Measurements from ENCODE around the gene EDIL3.

DNA sequence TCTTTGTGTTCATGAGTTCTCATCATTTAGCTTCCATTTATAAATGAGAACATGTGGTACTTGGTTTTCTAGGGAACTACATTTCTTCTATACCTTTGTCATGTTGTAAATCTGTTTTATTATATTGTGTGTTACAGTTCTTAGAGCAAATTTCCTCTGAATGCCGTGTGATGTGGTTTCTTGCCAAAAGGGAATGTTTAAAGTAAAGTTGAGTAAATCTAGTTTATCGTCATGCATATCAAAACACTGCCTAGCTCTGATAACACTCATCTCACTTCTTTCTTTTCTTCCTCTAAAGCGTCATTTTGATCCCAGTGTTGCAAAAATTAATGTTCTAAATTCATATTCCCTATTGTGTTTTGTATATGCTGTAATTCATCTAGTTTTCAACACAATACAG is 368.6 kb downstream of the EDIL3 start:
- TF ChIP-seq TARDBP (IDR thresholded peaks at IDR 0.05; ENCODE audit: borderline replicate concordance), result no peak
- TF ChIP-seq, protein P1, sequence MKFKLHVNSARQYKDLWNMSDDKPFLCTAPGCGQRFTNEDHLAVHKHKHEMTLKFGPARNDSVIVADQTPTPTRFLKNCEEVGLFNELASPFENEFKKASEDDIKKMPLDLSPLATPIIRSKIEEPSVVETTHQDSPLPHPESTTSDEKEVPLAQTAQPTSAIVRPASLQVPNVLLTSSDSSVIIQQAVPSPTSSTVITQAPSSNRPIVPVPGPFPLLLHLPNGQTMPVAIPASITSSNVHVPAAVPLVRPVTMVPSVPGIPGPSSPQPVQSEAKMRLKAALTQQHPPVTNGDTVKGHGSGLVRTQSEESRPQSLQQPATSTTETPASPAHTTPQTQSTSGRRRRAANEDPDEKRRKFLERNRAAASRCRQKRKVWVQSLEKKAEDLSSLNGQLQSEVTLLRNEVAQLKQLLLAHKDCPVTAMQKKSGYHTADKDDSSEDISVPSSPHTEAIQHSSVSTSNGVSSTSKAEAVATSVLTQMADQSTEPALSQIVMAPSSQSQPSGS (IDR thresholded peaks at IDR 0.05; ENCODE audit: low read length), result no peak
- TF ChIP-seq TBL1XR1 (IDR thresholded peaks at IDR 0.05; ENCODE audit: low read depth, low read length), result no peak
- no peak for TF ChIP-seq SMC3 (IDR thresholded peaks at IDR 0.05; ENCODE audit: borderline replicate concordance, low read length)
- TF ChIP-seq HDGF (IDR thresholded peaks at IDR 0.05), result no peak
- no peak for TF ChIP-seq CHD1 (IDR thresholded peaks at IDR 0.05; ENCODE audit: low read depth, low read length)
- no peak for TF ChIP-seq WRNIP1 (IDR thresholded peaks at IDR 0.05; ENCODE audit: borderline replicate concordance, low read depth, low read length)
- no peak for TF ChIP-seq GABPA (IDR thresholded peaks at IDR 0.05; ENCODE audit: low read depth)
- no peak for TF ChIP-seq RFX5 (IDR thresholded peaks at IDR 0.05; ENCODE audit: low read depth, low read length)
- TF ChIP-seq, protein P2, sequence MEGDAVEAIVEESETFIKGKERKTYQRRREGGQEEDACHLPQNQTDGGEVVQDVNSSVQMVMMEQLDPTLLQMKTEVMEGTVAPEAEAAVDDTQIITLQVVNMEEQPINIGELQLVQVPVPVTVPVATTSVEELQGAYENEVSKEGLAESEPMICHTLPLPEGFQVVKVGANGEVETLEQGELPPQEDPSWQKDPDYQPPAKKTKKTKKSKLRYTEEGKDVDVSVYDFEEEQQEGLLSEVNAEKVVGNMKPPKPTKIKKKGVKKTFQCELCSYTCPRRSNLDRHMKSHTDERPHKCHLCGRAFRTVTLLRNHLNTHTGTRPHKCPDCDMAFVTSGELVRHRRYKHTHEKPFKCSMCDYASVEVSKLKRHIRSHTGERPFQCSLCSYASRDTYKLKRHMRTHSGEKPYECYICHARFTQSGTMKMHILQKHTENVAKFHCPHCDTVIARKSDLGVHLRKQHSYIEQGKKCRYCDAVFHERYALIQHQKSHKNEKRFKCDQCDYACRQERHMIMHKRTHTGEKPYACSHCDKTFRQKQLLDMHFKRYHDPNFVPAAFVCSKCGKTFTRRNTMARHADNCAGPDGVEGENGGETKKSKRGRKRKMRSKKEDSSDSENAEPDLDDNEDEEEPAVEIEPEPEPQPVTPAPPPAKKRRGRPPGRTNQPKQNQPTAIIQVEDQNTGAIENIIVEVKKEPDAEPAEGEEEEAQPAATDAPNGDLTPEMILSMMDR (IDR thresholded peaks at IDR 0.05 in 2 of 3, conservative IDR thresholded peaks at IDR 0.05 in 1 of 3; ENCODE audit: control insufficient read depth in 2 of 3, extremely low read depth in 1 of 3, insufficient read depth in 1 of 3, low read depth in 3 of 3, low read length in 3 of 3), result no peak
- no peak for TF ChIP-seq CHD4 (IDR thresholded peaks at IDR 0.05)
- TF ChIP-seq, protein P3, sequence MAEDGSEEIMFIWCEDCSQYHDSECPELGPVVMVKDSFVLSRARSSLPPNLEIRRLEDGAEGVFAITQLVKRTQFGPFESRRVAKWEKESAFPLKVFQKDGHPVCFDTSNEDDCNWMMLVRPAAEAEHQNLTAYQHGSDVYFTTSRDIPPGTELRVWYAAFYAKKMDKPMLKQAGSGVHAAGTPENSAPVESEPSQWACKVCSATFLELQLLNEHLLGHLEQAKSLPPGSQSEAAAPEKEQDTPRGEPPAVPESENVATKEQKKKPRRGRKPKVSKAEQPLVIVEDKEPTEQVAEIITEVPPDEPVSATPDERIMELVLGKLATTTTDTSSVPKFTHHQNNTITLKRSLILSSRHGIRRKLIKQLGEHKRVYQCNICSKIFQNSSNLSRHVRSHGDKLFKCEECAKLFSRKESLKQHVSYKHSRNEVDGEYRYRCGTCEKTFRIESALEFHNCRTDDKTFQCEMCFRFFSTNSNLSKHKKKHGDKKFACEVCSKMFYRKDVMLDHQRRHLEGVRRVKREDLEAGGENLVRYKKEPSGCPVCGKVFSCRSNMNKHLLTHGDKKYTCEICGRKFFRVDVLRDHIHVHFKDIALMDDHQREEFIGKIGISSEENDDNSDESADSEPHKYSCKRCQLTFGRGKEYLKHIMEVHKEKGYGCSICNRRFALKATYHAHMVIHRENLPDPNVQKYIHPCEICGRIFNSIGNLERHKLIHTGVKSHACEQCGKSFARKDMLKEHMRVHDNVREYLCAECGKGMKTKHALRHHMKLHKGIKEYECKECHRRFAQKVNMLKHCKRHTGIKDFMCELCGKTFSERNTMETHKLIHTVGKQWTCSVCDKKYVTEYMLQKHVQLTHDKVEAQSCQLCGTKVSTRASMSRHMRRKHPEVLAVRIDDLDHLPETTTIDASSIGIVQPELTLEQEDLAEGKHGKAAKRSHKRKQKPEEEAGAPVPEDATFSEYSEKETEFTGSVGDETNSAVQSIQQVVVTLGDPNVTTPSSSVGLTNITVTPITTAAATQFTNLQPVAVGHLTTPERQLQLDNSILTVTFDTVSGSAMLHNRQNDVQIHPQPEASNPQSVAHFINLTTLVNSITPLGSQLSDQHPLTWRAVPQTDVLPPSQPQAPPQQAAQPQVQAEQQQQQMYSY (CRISPR knock-in tag; IDR thresholded peaks at IDR 0.05), result no peak
- TF ChIP-seq SPI1 (IDR thresholded peaks at IDR 0.05; ENCODE audit: borderline replicate concordance, insufficient read depth, low read depth, low read length), result no peak
- no peak for TF ChIP-seq JUND (IDR thresholded peaks at IDR 0.05; ENCODE audit: low read depth, low read length)
